ENCODE measurements around the gene RCC1.

- TF ChIP-seq IRF3 (IDR thresholded peaks at IDR 0.05; ENCODE audit: low read depth, low read length) (no peak), CTCF (IDR thresholded peaks at IDR 0.05) (no peak), RAD21 (IDR thresholded peaks at IDR 0.05; ENCODE audit: low read length) (no peak), EP300 (IDR thresholded peaks at IDR 0.05; ENCODE audit: borderline replicate concordance in 1 of 2, low read depth in 1 of 2, low read length in 1 of 2) (no peak), FOXJ3 (CRISPR knock-in tag; IDR thresholded peaks at IDR 0.05) (no peak), MEF2A (IDR thresholded peaks at IDR 0.05; ENCODE audit: borderline replicate concordance, low read depth) (no peak), TAF1 (IDR thresholded peaks at IDR 0.05; ENCODE audit: borderline replicate concordance, low read depth, low read length) (no peak), REST (IDR thresholded peaks at IDR 0.05; ENCODE audit: low read depth, low read length) (no peak), USF2 (IDR thresholded peaks at IDR 0.05; ENCODE audit: borderline replicate concordance, low read depth, low read length) (no peak), POLR2AphosphoS5 (IDR thresholded peaks at IDR 0.05; ENCODE audit: low read depth, low read length) (no peak)
These were observed 35.7 kb upstream of the RCC1 start for GRCh38 chr1:28470146-28470545.

All from SK-N-SH (cell line).